ENCODE measurements around the gene ADCY3. TPM values are rescaled to one million over a fixed set of nuclear protein-coding genes. Genes with fewer than 3 reads are reported as not detected.

Gene ADCY3
- total RNA-seq, 1 experiment from 2014 or later = 39.5 TPM

DNA sequence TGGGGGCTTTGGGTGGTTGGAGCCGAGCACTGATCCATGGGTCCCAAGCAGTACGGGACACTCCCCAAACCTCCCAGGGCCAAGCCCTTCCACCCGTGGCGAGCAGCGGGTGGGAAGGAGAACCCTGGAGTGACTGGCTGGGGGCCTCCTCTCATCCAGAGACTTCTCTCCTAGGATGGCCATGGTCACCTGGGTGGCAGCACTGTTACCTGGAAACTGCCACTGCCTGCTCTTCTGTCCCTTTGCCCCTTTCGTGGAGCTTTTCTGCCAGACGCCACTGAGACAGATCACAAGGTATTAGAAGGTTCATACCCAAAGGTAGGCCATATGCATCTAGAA lies 99.9 kb downstream of the ADCY3 start:
- H3K4me3 Mint-ChIP-seq = no peak overlapping the region
- Histone ChIP-seq H2AFZ (ENCODE audit: low read length) (no peak overlapping the region), H3K23me2 (ENCODE audit: insufficient read length, low read depth, low read length, poor library complexity, severe bottlenecking) (no peaks in the 10 kb centered on the region), H4K5ac (ENCODE audit: insufficient read length, low read depth, low read length) (no peak overlapping the region), H3K27me3 (ENCODE audit: insufficient read depth, low read length) (no peaks in the 10 kb centered on the region), H3K4me1 (ENCODE audit: insufficient read depth, low read length) (peaks cover 16% of the 10 kb centered on the region), H2BK12ac (ENCODE audit: insufficient read length, low read depth, low read length) (no peak overlapping the region), H2BK120ac (ENCODE audit: low read depth, low read length, poor library complexity, severe bottlenecking) (no peak overlapping the region), H3K9me3 (ENCODE audit: control insufficient read depth, low read depth, low read length) (no peaks in the 10 kb centered on the region), H2BK15ac (ENCODE audit: low read depth, low read length) (no peak overlapping the region), H4K20me1 (ENCODE audit: control insufficient read depth, insufficient read depth, insufficient read length) (no peaks in the 10 kb centered on the region), H3K23ac (ENCODE audit: insufficient read length, low read depth, low read length) (no peak overlapping the region), H2BK5ac (ENCODE audit: insufficient read length, low read length) (no peak overlapping the region), H3K27ac (ENCODE audit: insufficient read length, low read depth, low read length) (no peak overlapping the region), H3K9ac (ENCODE audit: extremely low read depth, insufficient read length, low read length) (no peak overlapping the region), H3T11ph (ENCODE audit: low read length) (no peak overlapping the region), H4K8ac (replicated peaks; ENCODE audit: insufficient read length, low read depth, low read length) (no peak overlapping the region), H3K79me1 (ENCODE audit: insufficient read depth, low read depth, low read length, poor library complexity, severe bottlenecking) (no peaks in the 10 kb centered on the region), H2AK5ac (ENCODE audit: insufficient read length, low read length) (no peak overlapping the region), H3K79me2 (ENCODE audit: insufficient read depth, low read length) (no peaks in the 10 kb centered on the region), H3K56ac (ENCODE audit: insufficient read length, low read depth, low read length) (no peak overlapping the region), H2BK20ac (ENCODE audit: low read depth, low read length, poor library complexity, severe bottlenecking) (no peak overlapping the region), H3K14ac (ENCODE audit: insufficient read depth, low read length) (no peak overlapping the region), H3K18ac (ENCODE audit: insufficient read length, low read depth, low read length) (no peak overlapping the region), H4K91ac (ENCODE audit: insufficient read length, low read depth, low read length) (no peak overlapping the region), H3K4me2 (ENCODE audit: insufficient read depth, insufficient read length, low read length) (no peak overlapping the region), H3K4ac (ENCODE audit: low read depth, low read length) (no peak overlapping the region)
- TF ChIP-seq, protein P1, sequence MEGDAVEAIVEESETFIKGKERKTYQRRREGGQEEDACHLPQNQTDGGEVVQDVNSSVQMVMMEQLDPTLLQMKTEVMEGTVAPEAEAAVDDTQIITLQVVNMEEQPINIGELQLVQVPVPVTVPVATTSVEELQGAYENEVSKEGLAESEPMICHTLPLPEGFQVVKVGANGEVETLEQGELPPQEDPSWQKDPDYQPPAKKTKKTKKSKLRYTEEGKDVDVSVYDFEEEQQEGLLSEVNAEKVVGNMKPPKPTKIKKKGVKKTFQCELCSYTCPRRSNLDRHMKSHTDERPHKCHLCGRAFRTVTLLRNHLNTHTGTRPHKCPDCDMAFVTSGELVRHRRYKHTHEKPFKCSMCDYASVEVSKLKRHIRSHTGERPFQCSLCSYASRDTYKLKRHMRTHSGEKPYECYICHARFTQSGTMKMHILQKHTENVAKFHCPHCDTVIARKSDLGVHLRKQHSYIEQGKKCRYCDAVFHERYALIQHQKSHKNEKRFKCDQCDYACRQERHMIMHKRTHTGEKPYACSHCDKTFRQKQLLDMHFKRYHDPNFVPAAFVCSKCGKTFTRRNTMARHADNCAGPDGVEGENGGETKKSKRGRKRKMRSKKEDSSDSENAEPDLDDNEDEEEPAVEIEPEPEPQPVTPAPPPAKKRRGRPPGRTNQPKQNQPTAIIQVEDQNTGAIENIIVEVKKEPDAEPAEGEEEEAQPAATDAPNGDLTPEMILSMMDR (conservative IDR thresholded peaks at IDR 0.05) = no peak
- H3K27me3 Mint-ChIP-seq (ENCODE audit: low read depth) = no peaks in the 10 kb centered on the region; the same call in 1 of the 2 replicates
- peaks cover 80 to 92% (median 92%) of the 10 kb centered on the region in 3 experiments for H3K36me3 Mint-ChIP-seq (ENCODE audit: insufficient read depth in 1 of 3, low read depth in 3 of 3)
- H3K27ac Mint-ChIP-seq = peak overlapping the region in 1 of 3 experiments; percentile 87; a peak in 1 of 7 replicates
- no peak for DNase-seq
- peaks cover 34 to 37% of the 10 kb centered on the region in 2 experiments for H3K4me1 Mint-ChIP-seq
- H3K9me3 Mint-ChIP-seq = peaks cover 0 to 3% of the 10 kb centered on the region in 2 experiments; a peak in 1 of 5 replicates
- no CpG with 5 or more reads among the region's 7 CpGs for WGBS (ENCODE audit: extremely low coverage, insufficient read length, low lambda C conversion rate)

Data from H9 (cell line).